B cell (primary cell): ENCODE results near the gene NEU4. TPM values are rescaled to one million over a fixed set of nuclear protein-coding genes. Genes with fewer than 3 reads are reported as not detected.

Experiments
- ATAC-seq: fragments of 200-7000 bp; cut with Tn5 transposase; one replicate; pipeline ENCODE4 v1.10.0; 2021; ENCODE audit warnings: low read depth, mild to moderate bottlenecking, moderate number of reproducible peaks, moderate library complexity
- CTCF ChIA-PET: fragments of 350-600 bp; sonication (Branson Sonifier 250); formaldehyde crosslinking; loops from one replicate; lab custom pipeline; 2021; ENCODE audit warnings: antibody characterized with exemption, inconsistent platforms; lab: Charles Lee
- POLR2A ChIA-PET: fragments of 350-600 bp; sonication (Branson Sonifier 250); formaldehyde crosslinking; loops from one replicate; lab custom pipeline; 2021; ENCODE audit warnings: antibody characterized with exemption; lab: Charles Lee
- DNase-seq: peaks from one replicate; pipeline ENCODE4 v3.0.0; 2013
- H2AFZ ChIP-seq: 2 replicates; pipeline ENCODE4 v1.6.1; 2012; ENCODE audit warnings: mild to moderate bottlenecking, low read depth, low read length; ENCODE audit not compliant: insufficient read depth, poor library complexity, severe bottlenecking
- H3K27ac ChIP-seq, 2 donors: 1 replicate in 1 of 2; 2 replicates in 1 of 2; pipeline ENCODE4 v1.5.1; 2012 to 2013; ENCODE audit warnings: low read length in 2 of 2, mild to moderate bottlenecking in 2 of 2, moderate library complexity in 1 of 2
- H3K27me3 ChIP-seq, 4 experiments: fragments of 200-600 bp in 1 of 4; sonication (generic) in 1 of 4; replicated peaks in 1 of 4; 1 replicate in 2 of 4; 2 replicates in 2 of 4; pipeline versions ENCODE4 v1.6.1 to v1.7.0; 2013 to 2016; ENCODE audit warnings: low read length in 3 of 4, mild to moderate bottlenecking in 2 of 4, mixed read lengths in 1 of 4, moderate library complexity in 1 of 4; ENCODE audit not compliant: insufficient read depth in 4 of 4, control insufficient read depth in 3 of 4; ENCODE audit errors: control extremely low read depth in 1 of 4
- H3K36me3 ChIP-seq, 2 experiments: replicated peaks in 1 of 2; 1 replicate in 1 of 2; 2 replicates in 1 of 2; pipeline versions ENCODE4 v1.6.1 to v1.7.1; 2013; ENCODE audit warnings: low read length in 1 of 2; ENCODE audit not compliant: insufficient read depth in 2 of 2, control insufficient read depth in 1 of 2; ENCODE audit errors: control extremely low read depth in 1 of 2, extremely low read depth in 1 of 2
- H3K4me1 ChIP-seq, 2 donors: fragments of 200-600 bp in 1 of 2; sonication (generic) in 1 of 2; 1 replicate in 1 of 2; 2 replicates in 1 of 2; pipeline versions ENCODE4 v1.5.1 to v1.6.1; 2013 to 2017; ENCODE audit warnings: low read length in 2 of 2; ENCODE audit not compliant: control insufficient read depth in 2 of 2, insufficient read depth in 2 of 2
- H3K4me2 ChIP-seq: replicated peaks from 2 replicates; pipeline ENCODE3; 2012; ENCODE audit warnings: mild to moderate bottlenecking, low read depth, low read length; ENCODE audit not compliant: poor library complexity, severe bottlenecking
- H3K4me3 ChIP-seq, 5 experiments: fragments of 200-600 bp in 1 of 5; sonication (generic) in 1 of 5; 1 replicate in 3 of 5; 2 replicates in 2 of 5; pipeline versions ENCODE4 v1.5.1 to v1.7.0; 2011 to 2016; ENCODE audit warnings: low read length in 4 of 5, mild to moderate bottlenecking in 4 of 5, low read depth in 2 of 5, control low read depth in 1 of 5, moderate library complexity in 1 of 5; ENCODE audit not compliant: insufficient read depth in 1 of 5; ENCODE audit errors: control extremely low read depth in 1 of 5, extremely low read depth in 1 of 5
- H3K79me2 ChIP-seq: fragments of 200-600 bp; sonication (generic); one replicate; pipeline ENCODE4 v1.6.0; 2016; ENCODE audit warnings: low read length; ENCODE audit not compliant: control insufficient read depth, insufficient read depth
- H3K9ac ChIP-seq: fragments of 200-600 bp; sonication (generic); 2 replicates; pipeline ENCODE4 v1.6.1; 2017; ENCODE audit warnings: mild to moderate bottlenecking, low read length, moderate library complexity
- H3K9me3 ChIP-seq, 3 donors: one replicate each; pipeline versions ENCODE4 v1.6.1 to v1.7.1; 2013; ENCODE audit warnings: low read length in 2 of 3; ENCODE audit not compliant: control insufficient read depth in 2 of 3, insufficient read depth in 1 of 3; ENCODE audit errors: control extremely low read depth in 1 of 3
- H4K20me1 ChIP-seq: 2 replicates; pipeline ENCODE4 v1.6.0; 2012; ENCODE audit warnings: mild to moderate bottlenecking, low read length; ENCODE audit not compliant: insufficient read depth, control insufficient read depth, poor library complexity, severe bottlenecking
- H3K27ac Mint-ChIP-seq: one replicate; pipeline ENCODE4 v1.8.0; 2021; ENCODE audit warnings: mixed read lengths
- H3K27me3 Mint-ChIP-seq: one replicate; pipeline ENCODE4 v1.8.0; 2021; ENCODE audit warnings: mixed read lengths
- H3K4me1 Mint-ChIP-seq: one replicate; pipeline ENCODE4 v1.8.0; 2021; ENCODE audit warnings: mixed read lengths
- H3K4me3 Mint-ChIP-seq: one replicate; pipeline ENCODE4 v1.8.0; 2021; ENCODE audit warnings: mixed read lengths
- H3K9me3 Mint-ChIP-seq: one replicate; pipeline ENCODE4 v1.8.0; 2022; ENCODE audit warnings: mixed read lengths; ENCODE audit not compliant: insufficient read depth
- EZH2 ChIP-seq: IDR thresholded peaks from 2 replicates; pipeline ENCODE4 v1.6.1; 2012; ENCODE audit warnings: borderline replicate concordance, low read depth, mild to moderate bottlenecking, moderate library complexity, low read length; ENCODE audit not compliant: insufficient read depth, poor library complexity, severe bottlenecking
- WGBS: methylation state at CpG from one replicate; pipeline ENCODE4 v1.1.5; 2013; ENCODE audit warnings: missing lambda C conversion rate; ENCODE audit not compliant: insufficient coverage; 5-methylcytosine and 5-hydroxymethylcytosine counted together
- intact Hi-C: fragments of 100-400 bp; cut with micrococcal nuclease; formaldehyde crosslinking; loops from one replicate; pipeline ENCODE4 v1.10.0; 2022
- polyA plus RNA-seq: library from polyadenylated mRNA; depleted of rRNA; stranded (reverse); fragments of >200 nt; gene quantifications from 2 replicates; pipeline ENCODE4 v1.2.3, GENCODE V29; 2012
- total RNA-seq, 2 donors: library from RNA; stranded (reverse); fragments of 120-200 nt in 1 of 2; gene quantifications; 1 replicate in 1 of 2; 2 replicates in 1 of 2; pipeline versions ENCODE4 v1.2.3 to v1.2.4, GENCODE V29; 2013 to 2022
- TF ChIP-seq, protein P1 (sequence below): fragments of 200-600 bp; IDR thresholded peaks from one replicate; pipeline ENCODE4 v1.8.0; 2022; ENCODE audit warnings: antibody characterized with exemption, mild to moderate bottlenecking

NEU4 gene
- total and polyA plus RNA-seq, 2 donors (not counting 1 experiment from before 2014, with no cell fraction given), result 0.19 TPM; not detected in 1

DNA sequence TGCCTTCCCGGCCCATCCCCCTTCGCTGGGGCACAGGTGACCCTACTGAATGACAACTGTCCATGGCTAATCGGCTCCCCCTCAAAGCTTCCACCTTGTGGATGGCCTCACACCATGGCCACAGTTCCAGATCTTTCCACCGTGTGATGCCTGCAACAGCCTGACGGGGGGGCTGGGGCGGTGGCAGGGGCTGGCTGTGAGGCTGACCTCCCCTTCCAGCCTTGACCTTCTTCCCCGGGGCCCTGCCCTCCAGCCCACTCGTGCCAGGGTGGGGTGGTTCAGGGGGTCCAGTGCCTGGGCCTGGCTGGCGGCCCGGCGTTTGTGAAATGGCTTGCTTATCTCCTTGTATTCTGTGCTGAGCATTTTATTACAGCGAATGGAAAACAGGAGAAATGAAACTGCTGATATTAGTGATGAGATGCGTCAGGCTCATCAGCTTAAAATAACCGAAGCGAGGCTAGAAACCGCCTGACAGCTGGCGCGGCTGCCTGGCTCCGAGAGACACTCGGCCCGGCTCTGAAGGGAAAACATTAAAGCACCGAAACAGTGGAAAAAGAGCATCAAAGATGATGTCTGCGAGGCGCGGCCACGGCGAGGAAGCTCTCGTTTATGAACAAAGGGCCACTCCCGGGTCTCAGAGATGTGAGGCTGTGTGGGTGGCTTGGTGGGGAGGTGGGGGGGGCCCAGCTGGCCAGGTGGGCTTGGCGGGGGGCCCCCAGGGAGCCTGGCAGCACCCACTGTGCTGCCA is 50.6 kb downstream of the NEU4 start:
- Histone ChIP-seq H3K4me1 (peaks cover 34 to 50% of the 10 kb centered on the region in 2 donors), H3K9me3 (peaks cover 0 to 10% (median 0%) of the 10 kb centered on the region in 3 donors), H4K20me1 (no peaks in the 10 kb centered on the region), H3K27ac (peak overlapping the region; percentile 35 to 44), H2AFZ (peak overlapping the region; percentile 20), H3K36me3 (no peaks in the 10 kb centered on the region), H3K4me3 (peak overlapping the region in 3 of 5 experiments; percentile 15 to 52 (median 21)), H3K4me2 (peak overlapping the region; percentile 74), H3K79me2 (no peaks in the 10 kb centered on the region), H3K27me3 (peaks cover 0 to 38% (median 22%) of the 10 kb centered on the region in 4 experiments), H3K9ac (peak overlapping the region; percentile 32)
- Mint-ChIP-seq H3K4me1 (peaks cover 37% of the 10 kb centered on the region), H3K9me3 (no peaks in the 10 kb centered on the region), H3K4me3 (peak overlapping the region; percentile 81), H3K27me3 (peaks cover 21% of the 10 kb centered on the region), H3K27ac (peak overlapping the region; percentile 88)
- DNase-seq (peak; percentile 78), ATAC-seq (peak; percentile 58)
- intact Hi-C loops, result loop anchor here (1.0 kb wide), 1 partner anchor 15 kb away; no protein-coding TSS in a partner anchor
- TF ChIP-seq, protein P1, sequence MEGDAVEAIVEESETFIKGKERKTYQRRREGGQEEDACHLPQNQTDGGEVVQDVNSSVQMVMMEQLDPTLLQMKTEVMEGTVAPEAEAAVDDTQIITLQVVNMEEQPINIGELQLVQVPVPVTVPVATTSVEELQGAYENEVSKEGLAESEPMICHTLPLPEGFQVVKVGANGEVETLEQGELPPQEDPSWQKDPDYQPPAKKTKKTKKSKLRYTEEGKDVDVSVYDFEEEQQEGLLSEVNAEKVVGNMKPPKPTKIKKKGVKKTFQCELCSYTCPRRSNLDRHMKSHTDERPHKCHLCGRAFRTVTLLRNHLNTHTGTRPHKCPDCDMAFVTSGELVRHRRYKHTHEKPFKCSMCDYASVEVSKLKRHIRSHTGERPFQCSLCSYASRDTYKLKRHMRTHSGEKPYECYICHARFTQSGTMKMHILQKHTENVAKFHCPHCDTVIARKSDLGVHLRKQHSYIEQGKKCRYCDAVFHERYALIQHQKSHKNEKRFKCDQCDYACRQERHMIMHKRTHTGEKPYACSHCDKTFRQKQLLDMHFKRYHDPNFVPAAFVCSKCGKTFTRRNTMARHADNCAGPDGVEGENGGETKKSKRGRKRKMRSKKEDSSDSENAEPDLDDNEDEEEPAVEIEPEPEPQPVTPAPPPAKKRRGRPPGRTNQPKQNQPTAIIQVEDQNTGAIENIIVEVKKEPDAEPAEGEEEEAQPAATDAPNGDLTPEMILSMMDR, result no peak
- no peak for TF ChIP-seq EZH2
- ChIA-PET CTCF (interaction anchor here (1.0 kb wide), 1 partner anchor 18 kb away, joined by 5 read pairs; no protein-coding TSS in a partner anchor), POLR2A (interaction anchor here (0.9 to 1.3 kb wide), 4 partner anchors 9 to 125 kb away, joined by 3 to 4 read pairs (median 3); partner anchors contain the start of gene D2HGDH)
- 42% methylated on average over 29 of the region's 30 CpGs for WGBS
